GM23338 (cell line): ENCODE results near the gene CAPZB. TPM values are rescaled to one million over a fixed set of nuclear protein-coding genes. Genes with fewer than 3 reads are reported as not detected.

Experiments
- ATAC-seq: fragments of 200-7000 bp; cut with Tn5 transposase; 3 replicates; pipeline ENCODE4 v1.9.1; 2020
- DNase-seq: peaks from one replicate; pipeline ENCODE4 v3.0.0-alpha.2; 2015; ENCODE audit warnings: low spot score
- H2AFZ ChIP-seq: fragments of 200-600 bp; sonication (generic); 2 replicates; pipeline ENCODE4 v1.8.0; 2016; ENCODE audit warnings: antibody characterized with exemption, mild to moderate bottlenecking, moderate library complexity
- H3F3A ChIP-seq: fragments of 200-600 bp; sonication (generic); replicated peaks from 2 replicates; pipeline ENCODE4 v1.8.0; 2017; ENCODE audit warnings: antibody characterized with exemption, mixed run types, low read depth
- H3K27ac ChIP-seq: fragments of 200-600 bp; sonication (generic); 2 replicates; pipeline ENCODE4 v1.6.1; 2016; ENCODE audit warnings: low read depth
- H3K27me3 ChIP-seq: fragments of 200-600 bp; sonication (generic); 2 replicates; pipeline ENCODE4 v1.8.0; 2016; ENCODE audit warnings: mild to moderate bottlenecking, mixed run types, moderate library complexity; ENCODE audit not compliant: insufficient read depth
- H3K36me3 ChIP-seq: fragments of 200-600 bp; sonication (generic); 2 replicates; pipeline ENCODE4 v1.8.0; 2016; ENCODE audit warnings: mild to moderate bottlenecking; ENCODE audit not compliant: insufficient read depth
- H3K4me1 ChIP-seq: fragments of 200-600 bp; sonication (generic); 2 replicates; pipeline ENCODE4 v1.8.0; 2016; ENCODE audit warnings: mild to moderate bottlenecking, moderate library complexity; ENCODE audit not compliant: insufficient read depth
- H3K4me2 ChIP-seq: fragments of 200-600 bp; sonication (generic); 2 replicates; pipeline ENCODE4 v1.7.1; 2017; ENCODE audit warnings: mixed run types
- H3K4me3 ChIP-seq: fragments of 200-600 bp; sonication (generic); 2 replicates; pipeline ENCODE4 v1.6.1; 2016; ENCODE audit warnings: mixed run types
- H3K79me2 ChIP-seq: fragments of 200-600 bp; sonication (generic); replicated peaks from 2 replicates; pipeline ENCODE4 v1.8.0; 2017; ENCODE audit warnings: mild to moderate bottlenecking; ENCODE audit not compliant: insufficient read depth
- H3K9me2 ChIP-seq: fragments of 200-600 bp; sonication (generic); 2 replicates; pipeline ENCODE4 v1.8.0; 2017; ENCODE audit not compliant: insufficient read depth
- H4K20me1 ChIP-seq: fragments of 200-600 bp; sonication (generic); replicated peaks from 2 replicates; pipeline ENCODE4 v1.8.0; 2017; ENCODE audit warnings: mild to moderate bottlenecking; ENCODE audit not compliant: insufficient read depth
- H3K27ac Mint-ChIP-seq: 2 replicates; pipeline ENCODE4 v1.8.0; 2020; ENCODE audit warnings: inconsistent platforms, mild to moderate bottlenecking, moderate library complexity, mixed read lengths
- H3K27me3 Mint-ChIP-seq: 3 replicates; pipeline ENCODE4 v1.8.0; 2022; ENCODE audit warnings: low read depth, mild to moderate bottlenecking, moderate library complexity, mixed read lengths, inconsistent platforms; ENCODE audit not compliant: insufficient read depth, poor library complexity
- H3K36me3 Mint-ChIP-seq: 3 replicates; pipeline ENCODE4 v1.8.0; 2021; ENCODE audit warnings: low read depth, mild to moderate bottlenecking, inconsistent platforms, moderate library complexity, mixed read lengths
- H3K4me1 Mint-ChIP-seq: 3 replicates; pipeline ENCODE4 v1.8.0; 2020; ENCODE audit warnings: mild to moderate bottlenecking, inconsistent platforms, mixed read lengths
- H3K4me3 Mint-ChIP-seq: 3 replicates; pipeline ENCODE4 v1.8.0; 2021; ENCODE audit warnings: moderate library complexity, mild to moderate bottlenecking, inconsistent platforms, mixed read lengths
- H3K9me3 Mint-ChIP-seq: 3 replicates; pipeline ENCODE4 v1.8.0; 2020; ENCODE audit warnings: moderate library complexity, mild to moderate bottlenecking, inconsistent platforms, mixed read lengths
- CREB1 ChIP-seq: fragments of 250-450 bp; sonication (Bioruptor Pico); IDR thresholded peaks from 2 replicates; pipeline ENCODE4 v1.5.0; 2020; ENCODE audit warnings: low read depth, mild to moderate bottlenecking, moderate library complexity
- EZH2 ChIP-seq: fragments of 200-600 bp; sonication (generic); IDR thresholded peaks from one replicate; pipeline ENCODE4 v1.8.0; 2017; ENCODE audit warnings: antibody characterized with exemption, mild to moderate bottlenecking, low read depth; ENCODE audit not compliant: unreplicated experiment
- EZH2phosphoT487 ChIP-seq: fragments of 200-600 bp; sonication (generic); IDR thresholded peaks from one replicate; pipeline ENCODE4 v1.8.1; 2018; ENCODE audit warnings: antibody characterized with exemption; ENCODE audit not compliant: unreplicated experiment
- JUNB ChIP-seq: IDR thresholded peaks from one replicate; pipeline ENCODE4 v1.6.1; 2016; ENCODE audit warnings: antibody characterized with exemption; ENCODE audit not compliant: unreplicated experiment
- NANOG ChIP-seq: IDR thresholded peaks from 2 replicates; pipeline ENCODE4 v1.6.1; 2016; ENCODE audit warnings: antibody characterized with exemption, borderline replicate concordance
- POLR2AphosphoS5 ChIP-seq: IDR thresholded peaks from 2 replicates; pipeline ENCODE4 v1.6.1; 2016; ENCODE audit warnings: antibody characterized with exemption, low read depth
- STAT1 ChIP-seq: IDR thresholded peaks from one replicate; pipeline ENCODE4 v1.6.1; 2016; ENCODE audit warnings: antibody characterized with exemption; ENCODE audit not compliant: unreplicated experiment
- polyA plus RNA-seq: library from polyadenylated mRNA; unstranded; fragments of >200 nt; fragmentation: Nextera tagmentation; extraction: Ambion mirVana; gene quantifications from 2 replicates; pipeline ENCODE4 v1.2.1, GENCODE V29; 2016
- total RNA-seq: library from RNA; depleted of rRNA; stranded (reverse); fragments of >200 nt; shearing (Covaris generic); gene quantifications from 2 replicates; pipeline ENCODE4 v1.2.3, GENCODE V29; 2014
- TF ChIP-seq, protein P1 (sequence below): IDR thresholded peaks from 2 replicates; pipeline ENCODE4 v1.6.1; 2016; ENCODE audit warnings: antibody characterized with exemption
- TF ChIP-seq, protein P2 (sequence below): IDR thresholded peaks from one replicate; pipeline ENCODE4 v1.6.1; 2018; ENCODE audit warnings: antibody characterized with exemption; ENCODE audit not compliant: unreplicated experiment
- TF ChIP-seq, protein P3 (sequence below): fragments of 250-450 bp; sonication (Bioruptor Pico); IDR thresholded peaks from 2 replicates; pipeline ENCODE4 v1.5.0; 2020; ENCODE audit warnings: mild to moderate bottlenecking, moderate library complexity

The CAPZB gene
- total and polyA plus RNA-seq, 2 experiments from 2014 or later: 195 to 348 TPM

DNA sequence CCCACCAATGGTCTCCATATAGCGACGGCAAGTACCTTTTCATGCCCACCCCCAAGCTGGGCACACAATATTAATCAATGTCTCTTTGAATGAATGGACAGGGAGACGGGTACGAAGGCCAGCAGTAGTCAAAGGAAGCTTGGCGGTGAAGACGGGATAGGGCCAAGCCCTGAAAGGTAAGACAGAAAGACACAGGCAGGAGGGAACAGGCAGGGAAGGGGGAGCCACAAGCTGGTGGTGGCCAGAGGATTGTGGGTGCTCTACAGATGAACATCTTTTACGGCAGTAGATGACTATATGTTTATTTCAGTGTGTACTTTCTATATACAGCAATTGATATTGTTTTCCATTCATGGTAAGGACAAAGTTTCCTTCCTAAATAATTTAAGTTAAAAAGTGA lies 16.3 kb downstream of the CAPZB start:
- no peak overlapping the region for H3K4me3 ChIP-seq
- DNase-seq (no peak), ATAC-seq (no peak)
- Mint-ChIP-seq H3K4me1 (peaks cover 70% of the 10 kb centered on the region), H3K27ac (peak overlapping the region; percentile 32; the same call in 1 of the 2 replicates), H3K9me3 (no peaks in the 10 kb centered on the region; the same call in 1 of the 3 replicates), H3K4me3 (no peak overlapping the region; the same call in 2 of the 3 replicates), H3K27me3 (peaks cover 2% of the 10 kb centered on the region), H3K36me3 (peaks cover 29% of the 10 kb centered on the region)
- no peaks in the 10 kb centered on the region for H3K36me3 ChIP-seq
- H4K20me1 ChIP-seq: peaks cover 91% of the 10 kb centered on the region
- TF ChIP-seq STAT1: no peak
- H3K4me2 ChIP-seq: peak overlapping the region; percentile 55; the same call in 1 of the 2 replicates
- no peaks in the 10 kb centered on the region for H3K27me3 ChIP-seq
- H3K4me1 ChIP-seq: peaks cover 60% of the 10 kb centered on the region
- no peak overlapping the region for H2AFZ ChIP-seq
- peaks cover 100% of the 10 kb centered on the region for H3K79me2 ChIP-seq
- H3K27ac ChIP-seq: no peak overlapping the region
- H3K9me2 ChIP-seq: no peaks in the 10 kb centered on the region
- H3F3A ChIP-seq: peaks cover 3% of the 10 kb centered on the region; the same call in 1 of the 2 replicates

DNA sequence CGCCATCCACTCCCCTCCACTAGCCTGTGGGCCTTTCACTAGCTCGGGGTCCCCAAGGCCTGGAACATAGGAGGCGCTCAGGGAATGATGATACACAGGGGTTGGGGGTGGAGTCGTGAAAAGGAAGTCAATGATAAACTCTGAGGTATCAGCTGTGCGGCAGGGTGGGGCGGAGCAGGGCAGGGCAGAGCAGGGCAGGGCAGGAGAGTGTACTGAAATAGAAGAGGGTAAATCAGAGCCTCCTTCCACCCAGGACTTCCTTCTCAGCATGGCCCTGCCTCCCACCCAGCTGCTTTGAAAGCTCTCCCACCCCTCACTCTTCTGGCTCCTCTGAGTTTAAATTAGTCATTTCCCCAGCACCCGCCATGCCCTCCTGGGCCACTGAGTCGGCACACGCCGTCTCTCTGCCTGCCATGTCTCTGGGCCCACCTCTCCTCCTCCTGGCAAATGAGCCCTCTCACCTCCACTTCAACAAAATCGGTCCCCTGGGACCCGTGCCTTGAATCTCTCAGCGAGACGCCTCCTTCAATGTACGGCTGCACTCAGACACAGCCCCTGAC lies 16.9 kb downstream of the CAPZB start:
- DNase-seq (no peak), ATAC-seq (peak; percentile 24)
- peak overlapping the region; percentile 55; the same call in 1 of the 2 replicates for H3K4me2 ChIP-seq
- H4K20me1 ChIP-seq: peaks cover 91% of the 10 kb centered on the region
- H3K27ac Mint-ChIP-seq: no peak overlapping the region
- peaks cover 26% of the 10 kb centered on the region for H3K36me3 Mint-ChIP-seq
- no peaks in the 10 kb centered on the region for H3K9me2 ChIP-seq
- peaks cover 73% of the 10 kb centered on the region for H3K4me1 Mint-ChIP-seq
- TF ChIP-seq NANOG (no peak), CREB1 (CRISPR knock-in tag) (no peak), POLR2AphosphoS5 (no peak), EZH2phosphoT487 (no peak), EZH2 (no peak), JUNB (no peak)
- TF ChIP-seq, protein P1, sequence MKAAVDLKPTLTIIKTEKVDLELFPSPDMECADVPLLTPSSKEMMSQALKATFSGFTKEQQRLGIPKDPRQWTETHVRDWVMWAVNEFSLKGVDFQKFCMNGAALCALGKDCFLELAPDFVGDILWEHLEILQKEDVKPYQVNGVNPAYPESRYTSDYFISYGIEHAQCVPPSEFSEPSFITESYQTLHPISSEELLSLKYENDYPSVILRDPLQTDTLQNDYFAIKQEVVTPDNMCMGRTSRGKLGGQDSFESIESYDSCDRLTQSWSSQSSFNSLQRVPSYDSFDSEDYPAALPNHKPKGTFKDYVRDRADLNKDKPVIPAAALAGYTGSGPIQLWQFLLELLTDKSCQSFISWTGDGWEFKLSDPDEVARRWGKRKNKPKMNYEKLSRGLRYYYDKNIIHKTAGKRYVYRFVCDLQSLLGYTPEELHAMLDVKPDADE: no peak
- TF ChIP-seq, protein P2, sequence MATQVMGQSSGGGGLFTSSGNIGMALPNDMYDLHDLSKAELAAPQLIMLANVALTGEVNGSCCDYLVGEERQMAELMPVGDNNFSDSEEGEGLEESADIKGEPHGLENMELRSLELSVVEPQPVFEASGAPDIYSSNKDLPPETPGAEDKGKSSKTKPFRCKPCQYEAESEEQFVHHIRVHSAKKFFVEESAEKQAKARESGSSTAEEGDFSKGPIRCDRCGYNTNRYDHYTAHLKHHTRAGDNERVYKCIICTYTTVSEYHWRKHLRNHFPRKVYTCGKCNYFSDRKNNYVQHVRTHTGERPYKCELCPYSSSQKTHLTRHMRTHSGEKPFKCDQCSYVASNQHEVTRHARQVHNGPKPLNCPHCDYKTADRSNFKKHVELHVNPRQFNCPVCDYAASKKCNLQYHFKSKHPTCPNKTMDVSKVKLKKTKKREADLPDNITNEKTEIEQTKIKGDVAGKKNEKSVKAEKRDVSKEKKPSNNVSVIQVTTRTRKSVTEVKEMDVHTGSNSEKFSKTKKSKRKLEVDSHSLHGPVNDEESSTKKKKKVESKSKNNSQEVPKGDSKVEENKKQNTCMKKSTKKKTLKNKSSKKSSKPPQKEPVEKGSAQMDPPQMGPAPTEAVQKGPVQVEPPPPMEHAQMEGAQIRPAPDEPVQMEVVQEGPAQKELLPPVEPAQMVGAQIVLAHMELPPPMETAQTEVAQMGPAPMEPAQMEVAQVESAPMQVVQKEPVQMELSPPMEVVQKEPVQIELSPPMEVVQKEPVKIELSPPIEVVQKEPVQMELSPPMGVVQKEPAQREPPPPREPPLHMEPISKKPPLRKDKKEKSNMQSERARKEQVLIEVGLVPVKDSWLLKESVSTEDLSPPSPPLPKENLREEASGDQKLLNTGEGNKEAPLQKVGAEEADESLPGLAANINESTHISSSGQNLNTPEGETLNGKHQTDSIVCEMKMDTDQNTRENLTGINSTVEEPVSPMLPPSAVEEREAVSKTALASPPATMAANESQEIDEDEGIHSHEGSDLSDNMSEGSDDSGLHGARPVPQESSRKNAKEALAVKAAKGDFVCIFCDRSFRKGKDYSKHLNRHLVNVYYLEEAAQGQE: no peak
- TF ChIP-seq, protein P3, sequence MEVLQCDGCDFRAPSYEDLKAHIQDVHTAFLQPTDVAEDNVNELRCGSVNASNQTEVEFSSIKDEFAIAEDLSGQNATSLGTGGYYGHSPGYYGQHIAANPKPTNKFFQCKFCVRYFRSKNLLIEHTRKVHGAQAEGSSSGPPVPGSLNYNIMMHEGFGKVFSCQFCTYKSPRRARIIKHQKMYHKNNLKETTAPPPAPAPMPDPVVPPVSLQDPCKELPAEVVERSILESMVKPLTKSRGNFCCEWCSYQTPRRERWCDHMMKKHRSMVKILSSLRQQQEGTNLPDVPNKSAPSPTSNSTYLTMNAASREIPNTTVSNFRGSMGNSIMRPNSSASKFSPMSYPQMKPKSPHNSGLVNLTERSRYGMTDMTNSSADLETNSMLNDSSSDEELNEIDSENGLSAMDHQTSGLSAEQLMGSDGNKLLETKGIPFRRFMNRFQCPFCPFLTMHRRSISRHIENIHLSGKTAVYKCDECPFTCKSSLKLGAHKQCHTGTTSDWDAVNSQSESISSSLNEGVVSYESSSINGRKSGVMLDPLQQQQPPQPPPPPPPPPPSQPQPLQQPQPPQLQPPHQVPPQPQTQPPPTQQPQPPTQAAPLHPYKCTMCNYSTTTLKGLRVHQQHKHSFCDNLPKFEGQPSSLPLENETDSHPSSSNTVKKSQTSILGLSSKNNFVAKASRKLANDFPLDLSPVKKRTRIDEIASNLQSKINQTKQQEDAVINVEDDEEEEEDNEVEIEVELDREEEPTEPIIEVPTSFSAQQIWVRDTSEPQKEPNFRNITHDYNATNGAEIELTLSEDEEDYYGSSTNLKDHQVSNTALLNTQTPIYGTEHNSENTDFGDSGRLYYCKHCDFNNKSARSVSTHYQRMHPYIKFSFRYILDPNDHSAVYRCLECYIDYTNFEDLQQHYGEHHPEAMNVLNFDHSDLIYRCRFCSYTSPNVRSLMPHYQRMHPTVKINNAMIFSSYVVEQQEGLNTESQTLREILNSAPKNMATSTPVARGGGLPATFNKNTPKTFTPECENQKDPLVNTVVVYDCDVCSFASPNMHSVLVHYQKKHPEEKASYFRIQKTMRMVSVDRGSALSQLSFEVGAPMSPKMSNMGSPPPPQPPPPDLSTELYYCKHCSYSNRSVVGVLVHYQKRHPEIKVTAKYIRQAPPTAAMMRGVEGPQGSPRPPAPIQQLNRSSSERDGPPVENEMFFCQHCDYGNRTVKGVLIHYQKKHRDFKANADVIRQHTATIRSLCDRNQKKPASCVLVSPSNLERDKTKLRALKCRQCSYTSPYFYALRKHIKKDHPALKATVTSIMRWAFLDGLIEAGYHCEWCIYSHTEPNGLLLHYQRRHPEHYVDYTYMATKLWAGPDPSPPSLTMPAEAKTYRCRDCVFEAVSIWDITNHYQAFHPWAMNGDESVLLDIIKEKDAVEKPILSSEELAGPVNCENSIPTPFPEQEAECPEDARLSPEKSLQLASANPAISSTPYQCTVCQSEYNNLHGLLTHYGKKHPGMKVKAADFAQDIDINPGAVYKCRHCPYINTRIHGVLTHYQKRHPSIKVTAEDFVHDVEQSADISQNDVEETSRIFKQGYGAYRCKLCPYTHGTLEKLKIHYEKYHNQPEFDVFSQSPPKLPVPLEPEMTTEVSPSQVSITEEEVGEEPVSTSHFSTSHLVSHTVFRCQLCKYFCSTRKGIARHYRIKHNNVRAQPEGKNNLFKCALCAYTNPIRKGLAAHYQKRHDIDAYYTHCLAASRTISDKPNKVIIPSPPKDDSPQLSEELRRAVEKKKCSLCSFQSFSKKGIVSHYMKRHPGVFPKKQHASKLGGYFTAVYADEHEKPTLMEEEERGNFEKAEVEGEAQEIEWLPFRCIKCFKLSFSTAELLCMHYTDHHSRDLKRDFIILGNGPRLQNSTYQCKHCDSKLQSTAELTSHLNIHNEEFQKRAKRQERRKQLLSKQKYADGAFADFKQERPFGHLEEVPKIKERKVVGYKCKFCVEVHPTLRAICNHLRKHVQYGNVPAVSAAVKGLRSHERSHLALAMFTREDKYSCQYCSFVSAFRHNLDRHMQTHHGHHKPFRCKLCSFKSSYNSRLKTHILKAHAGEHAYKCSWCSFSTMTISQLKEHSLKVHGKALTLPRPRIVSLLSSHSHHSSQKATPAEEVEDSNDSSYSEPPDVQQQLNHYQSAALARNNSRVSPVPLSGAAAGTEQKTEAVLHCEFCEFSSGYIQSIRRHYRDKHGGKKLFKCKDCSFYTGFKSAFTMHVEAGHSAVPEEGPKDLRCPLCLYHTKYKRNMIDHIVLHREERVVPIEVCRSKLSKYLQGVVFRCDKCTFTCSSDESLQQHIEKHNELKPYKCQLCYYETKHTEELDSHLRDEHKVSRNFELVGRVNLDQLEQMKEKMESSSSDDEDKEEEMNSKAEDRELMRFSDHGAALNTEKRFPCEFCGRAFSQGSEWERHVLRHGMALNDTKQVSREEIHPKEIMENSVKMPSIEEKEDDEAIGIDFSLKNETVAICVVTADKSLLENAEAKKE: no peak
- no peak overlapping the region for H3K4me3 ChIP-seq
- H3K9me3 Mint-ChIP-seq: no peaks in the 10 kb centered on the region; the same call in 1 of the 3 replicates
- H3K27ac ChIP-seq: no peak overlapping the region
- H3K27me3 Mint-ChIP-seq: peaks cover 2% of the 10 kb centered on the region
- no peaks in the 10 kb centered on the region for H3K27me3 ChIP-seq
- H3K79me2 ChIP-seq: peaks cover 100% of the 10 kb centered on the region
- H3K4me1 ChIP-seq: peaks cover 65% of the 10 kb centered on the region
- H3F3A ChIP-seq: peaks cover 3% of the 10 kb centered on the region; the same call in 1 of the 2 replicates
- H3K36me3 ChIP-seq: no peaks in the 10 kb centered on the region
- no peak overlapping the region for H2AFZ ChIP-seq
- H3K4me3 Mint-ChIP-seq: no peak overlapping the region; the same call in 2 of the 3 replicates
